GM23338 (cell line): Measurements from ENCODE around the gene EXOC3L1. TPM values are rescaled to one million over a fixed set of nuclear protein-coding genes. Genes with fewer than 3 reads are reported as not detected.

Experiments
- ATAC-seq: fragments of 200-7000 bp; cut with Tn5 transposase; 3 replicates; pipeline ENCODE4 v1.9.1; 2020
- DNase-seq: peaks from one replicate; pipeline ENCODE4 v3.0.0-alpha.2; 2015; ENCODE audit warnings: low spot score
- H2AFZ ChIP-seq: fragments of 200-600 bp; sonication (generic); 2 replicates; pipeline ENCODE4 v1.8.0; 2016; ENCODE audit warnings: antibody characterized with exemption, mild to moderate bottlenecking, moderate library complexity
- H3F3A ChIP-seq: fragments of 200-600 bp; sonication (generic); replicated peaks from 2 replicates; pipeline ENCODE4 v1.8.0; 2017; ENCODE audit warnings: antibody characterized with exemption, mixed run types, low read depth
- H3K27ac ChIP-seq: fragments of 200-600 bp; sonication (generic); 2 replicates; pipeline ENCODE4 v1.6.1; 2016; ENCODE audit warnings: low read depth
- H3K27me3 ChIP-seq: fragments of 200-600 bp; sonication (generic); 2 replicates; pipeline ENCODE4 v1.8.0; 2016; ENCODE audit warnings: mild to moderate bottlenecking, mixed run types, moderate library complexity; ENCODE audit not compliant: insufficient read depth
- H3K36me3 ChIP-seq: fragments of 200-600 bp; sonication (generic); 2 replicates; pipeline ENCODE4 v1.8.0; 2016; ENCODE audit warnings: mild to moderate bottlenecking; ENCODE audit not compliant: insufficient read depth
- H3K4me1 ChIP-seq: fragments of 200-600 bp; sonication (generic); 2 replicates; pipeline ENCODE4 v1.8.0; 2016; ENCODE audit warnings: mild to moderate bottlenecking, moderate library complexity; ENCODE audit not compliant: insufficient read depth
- H3K4me2 ChIP-seq: fragments of 200-600 bp; sonication (generic); 2 replicates; pipeline ENCODE4 v1.7.1; 2017; ENCODE audit warnings: mixed run types
- H3K4me3 ChIP-seq: fragments of 200-600 bp; sonication (generic); 2 replicates; pipeline ENCODE4 v1.6.1; 2016; ENCODE audit warnings: mixed run types
- H3K79me2 ChIP-seq: fragments of 200-600 bp; sonication (generic); replicated peaks from 2 replicates; pipeline ENCODE4 v1.8.0; 2017; ENCODE audit warnings: mild to moderate bottlenecking; ENCODE audit not compliant: insufficient read depth
- H3K9me2 ChIP-seq: fragments of 200-600 bp; sonication (generic); 2 replicates; pipeline ENCODE4 v1.8.0; 2017; ENCODE audit not compliant: insufficient read depth
- H4K20me1 ChIP-seq: fragments of 200-600 bp; sonication (generic); replicated peaks from 2 replicates; pipeline ENCODE4 v1.8.0; 2017; ENCODE audit warnings: mild to moderate bottlenecking; ENCODE audit not compliant: insufficient read depth
- H3K27ac Mint-ChIP-seq: 2 replicates; pipeline ENCODE4 v1.8.0; 2020; ENCODE audit warnings: inconsistent platforms, mild to moderate bottlenecking, moderate library complexity, mixed read lengths
- H3K27me3 Mint-ChIP-seq: 3 replicates; pipeline ENCODE4 v1.8.0; 2022; ENCODE audit warnings: low read depth, mild to moderate bottlenecking, moderate library complexity, mixed read lengths, inconsistent platforms; ENCODE audit not compliant: insufficient read depth, poor library complexity
- H3K36me3 Mint-ChIP-seq: 3 replicates; pipeline ENCODE4 v1.8.0; 2021; ENCODE audit warnings: low read depth, mild to moderate bottlenecking, inconsistent platforms, moderate library complexity, mixed read lengths
- H3K4me1 Mint-ChIP-seq: 3 replicates; pipeline ENCODE4 v1.8.0; 2020; ENCODE audit warnings: mild to moderate bottlenecking, inconsistent platforms, mixed read lengths
- H3K4me3 Mint-ChIP-seq: 3 replicates; pipeline ENCODE4 v1.8.0; 2021; ENCODE audit warnings: moderate library complexity, mild to moderate bottlenecking, inconsistent platforms, mixed read lengths
- H3K9me3 Mint-ChIP-seq: 3 replicates; pipeline ENCODE4 v1.8.0; 2020; ENCODE audit warnings: moderate library complexity, mild to moderate bottlenecking, inconsistent platforms, mixed read lengths
- CTCF ChIP-seq, 2 experiments: fragments of 200-600 bp in 1 of 2; sonication (generic) in 1 of 2; conservative IDR thresholded peaks; 2 replicates each; pipeline versions ENCODE4 v1.5.1 to v1.6.1; 2016 to 2017; ENCODE audit warnings: antibody characterized with exemption in 2 of 2, low read depth in 2 of 2, mild to moderate bottlenecking in 2 of 2, moderate library complexity in 1 of 2
- ETS1 ChIP-seq: IDR thresholded peaks from 2 replicates; pipeline ENCODE4 v1.6.1; 2016; ENCODE audit warnings: antibody characterized with exemption
- EZH2phosphoT487 ChIP-seq: fragments of 200-600 bp; sonication (generic); IDR thresholded peaks from one replicate; pipeline ENCODE4 v1.8.1; 2018; ENCODE audit warnings: antibody characterized with exemption; ENCODE audit not compliant: unreplicated experiment
- JUNB ChIP-seq: IDR thresholded peaks from one replicate; pipeline ENCODE4 v1.6.1; 2016; ENCODE audit warnings: antibody characterized with exemption; ENCODE audit not compliant: unreplicated experiment
- NANOG ChIP-seq: IDR thresholded peaks from 2 replicates; pipeline ENCODE4 v1.6.1; 2016; ENCODE audit warnings: antibody characterized with exemption, borderline replicate concordance
- POLR2AphosphoS5 ChIP-seq: IDR thresholded peaks from 2 replicates; pipeline ENCODE4 v1.6.1; 2016; ENCODE audit warnings: antibody characterized with exemption, low read depth
- REST ChIP-seq: IDR thresholded peaks from one replicate; pipeline ENCODE4 v1.6.1; 2018; ENCODE audit warnings: antibody characterized with exemption; ENCODE audit not compliant: unreplicated experiment
- ZNF114 ChIP-seq: fragments of 250-450 bp; sonication (Bioruptor Pico); IDR thresholded peaks from 2 replicates; pipeline ENCODE4 v1.5.0; 2020; ENCODE audit warnings: mild to moderate bottlenecking, moderate library complexity
- ZNF331 ChIP-seq: fragments of 250-450 bp; sonication (Bioruptor Pico); IDR thresholded peaks from 2 replicates; pipeline ENCODE4 v1.5.0; 2020; ENCODE audit warnings: low read depth, mild to moderate bottlenecking, moderate library complexity
- microRNA counts: library from miRNA; unstranded; fragments of <30 nt; microRNA quantifications from one replicate; lab custom pipeline; 2017
- microRNA-seq: library from miRNA; unstranded; fragments of <30 nt; microRNA quantifications from one replicate; pipeline ENCODE4, GENCODE V29; 2017
- polyA plus RNA-seq: library from polyadenylated mRNA; unstranded; fragments of >200 nt; fragmentation: Nextera tagmentation; extraction: Ambion mirVana; gene quantifications from 2 replicates; pipeline ENCODE4 v1.2.1, GENCODE V29; 2016
- small RNA-seq: library from RNA; depleted of rRNA; stranded (forward); fragments of <200 nt; gene quantifications from one replicate; pipeline ENCODE3, GENCODE V24; 2014; ENCODE audit warnings: low replicate concordance
- total RNA-seq: library from RNA; depleted of rRNA; stranded (reverse); fragments of >200 nt; shearing (Covaris generic); gene quantifications from 2 replicates; pipeline ENCODE4 v1.2.3, GENCODE V29; 2014; rRNA removed

The EXOC3L1 gene
- total and polyA plus RNA-seq, 2 experiments from 2014 or later = 1.1 to 2.3 TPM

GRCh38 chr16:67141391-67141790 is 48.5 kb downstream of the EXOC3L1 start:
- H3K27me3 ChIP-seq = no peaks in the 10 kb centered on the region
- no peaks in the 10 kb centered on the region for H3K9me3 Mint-ChIP-seq
- H3K4me2 ChIP-seq = no peak overlapping the region
- peaks cover 5% of the 10 kb centered on the region; the same call in 1 of the 2 replicates for H4K20me1 ChIP-seq
- H3K27ac Mint-ChIP-seq = no peak overlapping the region
- no peaks in the 10 kb centered on the region for H3K4me1 ChIP-seq
- TF ChIP-seq POLR2AphosphoS5 = no peak
- TF ChIP-seq ZNF331 (CRISPR knock-in tag) = no peak
- TF ChIP-seq JUNB = no peak
- TF ChIP-seq ETS1 = no peak
- TF ChIP-seq ZNF114 (CRISPR knock-in tag) = no peak
- TF ChIP-seq CTCF (conservative IDR thresholded peaks at IDR 0.05; ENCODE audit: low read depth in 2 of 2) = no peak
- no peak for TF ChIP-seq REST
- TF ChIP-seq NANOG = no peak
- H3K4me3 ChIP-seq = no peak overlapping the region
- H3K9me2 ChIP-seq = no peaks in the 10 kb centered on the region
- no peaks in the 10 kb centered on the region for H3K4me1 Mint-ChIP-seq
- no peaks in the 10 kb centered on the region for H3F3A ChIP-seq
- peaks cover 55% of the 10 kb centered on the region for H3K36me3 Mint-ChIP-seq
- ATAC-seq (no peak), DNase-seq (no peak)
- peaks cover 1% of the 10 kb centered on the region for H3K27me3 Mint-ChIP-seq
- H3K4me3 Mint-ChIP-seq = no peak overlapping the region
- no peaks in the 10 kb centered on the region for H3K79me2 ChIP-seq
- H3K36me3 ChIP-seq = peaks cover 8% of the 10 kb centered on the region; the same call in 1 of the 2 replicates
- no peak overlapping the region for H3K27ac ChIP-seq
- H2AFZ ChIP-seq = no peak overlapping the region

- Mint-ChIP-seq H3K36me3 (peaks cover 51% of the 10 kb centered on the region), H3K9me3 (no peaks in the 10 kb centered on the region), H3K4me1 (no peaks in the 10 kb centered on the region), H3K4me3 (no peak overlapping the region), H3K27me3 (peaks cover 1% of the 10 kb centered on the region), H3K27ac (no peak overlapping the region)
- no peaks in the 10 kb centered on the region for H3K9me2 ChIP-seq
- H3F3A ChIP-seq = no peaks in the 10 kb centered on the region
- DNase-seq (no peak), ATAC-seq (no peak)
- TF ChIP-seq JUNB (no peak), EZH2phosphoT487 (no peak)
- H3K4me3 ChIP-seq = no peak overlapping the region
- H3K4me2 ChIP-seq = no peak overlapping the region
- no peak overlapping the region for H2AFZ ChIP-seq
- peaks cover 5% of the 10 kb centered on the region; the same call in 1 of the 2 replicates for H4K20me1 ChIP-seq
- H3K36me3 ChIP-seq = peaks cover 21% of the 10 kb centered on the region; the same call in 1 of the 2 replicates
- no peak overlapping the region for H3K27ac ChIP-seq
- H3K4me1 ChIP-seq = no peaks in the 10 kb centered on the region
- H3K27me3 ChIP-seq = no peaks in the 10 kb centered on the region
- no peaks in the 10 kb centered on the region for H3K79me2 ChIP-seq
Measured at GRCh38 chr16:67137605-67138004, 52.3 kb downstream of the EXOC3L1 start.

MicroRNA genes within 50 kb of the gene (microRNA counts, 767-probe panel; counts per million panel counts)
- not detected for microRNA hsa-miR-328 (lab: Ali Mortazavi, UCI)

Small RNAs within 50 kb of the gene (microRNA-seq; reads per million reads assigned to microRNA genes)
- 1.8 reads per million for gene MIR328

Small RNAs within 50 kb of the gene (small RNA-seq; reads per million reads assigned to genes)
- not detected for gene MIR328

Other genes with a start within 250 kb of the EXOC3L1 start
- 0.66 and 1.0 TPM in 2 replicates for gene CES3, start 228.9 kb downstream of the EXOC3L1 start, total RNA-seq
- 0.55 and 0.92 TPM in 2 replicates for gene CES3, start 228.9 kb downstream of the EXOC3L1 start, polyA plus RNA-seq
- 0.10 and 0.39 TPM in 2 replicates for gene CES4A, start 201.5 kb downstream of the EXOC3L1 start, total RNA-seq
- 0.16 and 0.42 TPM in 2 replicates for gene CES4A, start 201.5 kb downstream of the EXOC3L1 start, polyA plus RNA-seq
- gene CBFB, start 161.0 kb downstream of the EXOC3L1 start, total RNA-seq = 26.9 and 27.8 TPM in 2 replicates
- 26.1 and 31.0 TPM in 2 replicates for gene CBFB, start 161.0 kb downstream of the EXOC3L1 start, polyA plus RNA-seq
- gene PHAF1, start 80.2 kb downstream of the EXOC3L1 start, total RNA-seq = 26.6 and 35.9 TPM in 2 replicates
- gene PHAF1, start 80.2 kb downstream of the EXOC3L1 start, polyA plus RNA-seq = 14.2 and 14.7 TPM in 2 replicates
- 6.8 and 7.0 TPM in 2 replicates for gene B3GNT9, start 39.1 kb downstream of the EXOC3L1 start, total RNA-seq
- gene B3GNT9, start 39.1 kb downstream of the EXOC3L1 start, polyA plus RNA-seq = 0.99 and 1.5 TPM in 2 replicates
- gene TRADD, start 30.2 kb downstream of the EXOC3L1 start, total RNA-seq = 0.42 TPM in 1 of 2 replicates, not detected in the other
- 0.50 and 0.55 TPM in 2 replicates for gene TRADD, start 30.2 kb downstream of the EXOC3L1 start, polyA plus RNA-seq
- gene FBXL8, start 30.2 kb downstream of the EXOC3L1 start, total RNA-seq = not detected in 2 replicates
- gene FBXL8, start 30.2 kb downstream of the EXOC3L1 start, polyA plus RNA-seq = 0.26 TPM in 1 of 2 replicates, not detected in the other
- 1.3 TPM in 1 of 2 replicates, not detected in the other for gene HSF4, start 25.4 kb downstream of the EXOC3L1 start, total RNA-seq
- gene HSF4, start 25.4 kb downstream of the EXOC3L1 start, polyA plus RNA-seq = 0.19 TPM in 1 of 2 replicates, not detected in the other
- gene NOL3, start 19.6 kb downstream of the EXOC3L1 start, total RNA-seq = 0.27 and 3.3 TPM in 2 replicates
- gene NOL3, start 19.6 kb downstream of the EXOC3L1 start, polyA plus RNA-seq = 2.7 and 4.0 TPM in 2 replicates
- 22.7 and 23.1 TPM in 2 replicates for gene MATCAP1, start 6.2 kb downstream of the EXOC3L1 start, total RNA-seq
- gene MATCAP1, start 6.2 kb downstream of the EXOC3L1 start, polyA plus RNA-seq = 9.5 and 13.3 TPM in 2 replicates
- gene E2F4, start 2.0 kb upstream of the EXOC3L1 start, total RNA-seq = 135 and 168 TPM in 2 replicates
- 67.0 and 67.2 TPM in 2 replicates for gene E2F4, start 2.0 kb upstream of the EXOC3L1 start, polyA plus RNA-seq
- 16.2 and 18.3 TPM in 2 replicates for gene ELMO3, start 9.0 kb upstream of the EXOC3L1 start, total RNA-seq
- gene ELMO3, start 9.0 kb upstream of the EXOC3L1 start, polyA plus RNA-seq = 4.5 and 4.7 TPM in 2 replicates
- gene TMEM208, start 37.0 kb upstream of the EXOC3L1 start, total RNA-seq = 18.4 and 23.2 TPM in 2 replicates
- 82.3 and 89.7 TPM in 2 replicates for gene TMEM208, start 37.0 kb upstream of the EXOC3L1 start, polyA plus RNA-seq
- gene FHOD1, start 57.3 kb upstream of the EXOC3L1 start, total RNA-seq = 48.2 and 52.7 TPM in 2 replicates
- 26.2 and 28.4 TPM in 2 replicates for gene FHOD1, start 57.3 kb upstream of the EXOC3L1 start, polyA plus RNA-seq
- 5.4 and 6.4 TPM in 2 replicates for gene SLC9A5, start 58.8 kb upstream of the EXOC3L1 start, total RNA-seq
- 3.4 and 4.5 TPM in 2 replicates for gene SLC9A5, start 58.8 kb upstream of the EXOC3L1 start, polyA plus RNA-seq
- 10.3 and 17.1 TPM in 2 replicates for gene PLEKHG4, start 89.4 kb upstream of the EXOC3L1 start, total RNA-seq
- 3.2 and 4.9 TPM in 2 replicates for gene PLEKHG4, start 89.4 kb upstream of the EXOC3L1 start, polyA plus RNA-seq
- gene KCTD19, start 136.6 kb upstream of the EXOC3L1 start, total RNA-seq = 0.31 TPM in 1 of 2 replicates, not detected in the other
- gene KCTD19, start 136.6 kb upstream of the EXOC3L1 start, polyA plus RNA-seq = 0.61 and 0.65 TPM in 2 replicates
- 1.2 TPM in 1 of 2 replicates, not detected in the other for gene LRRC36, start 136.7 kb upstream of the EXOC3L1 start, total RNA-seq
- gene LRRC36, start 136.7 kb upstream of the EXOC3L1 start, polyA plus RNA-seq = not detected in 2 replicates
- 0.28 TPM in 1 of 2 replicates, not detected in the other for gene TPPP3, start 203.4 kb upstream of the EXOC3L1 start, total RNA-seq
- gene TPPP3, start 203.4 kb upstream of the EXOC3L1 start, polyA plus RNA-seq = 0.26 and 1.3 TPM in 2 replicates
- gene ZDHHC1, start 226.3 kb upstream of the EXOC3L1 start, total RNA-seq = 2.3 and 2.7 TPM in 2 replicates
- 1.4 and 1.6 TPM in 2 replicates for gene ZDHHC1, start 226.3 kb upstream of the EXOC3L1 start, polyA plus RNA-seq
- gene HSD11B2, start 241.0 kb upstream of the EXOC3L1 start, total RNA-seq = 23.0 and 25.1 TPM in 2 replicates
- 14.8 and 16.6 TPM in 2 replicates for gene HSD11B2, start 241.0 kb upstream of the EXOC3L1 start, polyA plus RNA-seq